ENCODE results near the gene UBA52.
"Not testable (repeated sequence)": the region's sequence is repeated elsewhere in the genome, so short reads cannot be mapped to it uniquely, and the experiment has no call there.

UBA52 gene

GRCh38 chr19:18593367-18594095 is 21.9 kb downstream of the UBA52 start:
- no peak for DNase-seq

- peak; percentile 60 for DNase-seq
Measured at GRCh38 chr19:18594096-18594823, 22.6 kb downstream of the UBA52 start.

- DNase-seq = no peak
Measured at GRCh38 chr19:18594824-18595373, 23.2 kb downstream of the UBA52 start.

GRCh38 chr19:18595475-18595874 is 23.8 kb downstream of the UBA52 start:
- DNase-seq = no peak

- no peak for DNase-seq
Measured at GRCh38 chr19:18596752-18597157, 25.1 kb downstream of the UBA52 start.

- DNase-seq = no peak
Measured at GRCh38 chr19:18597809-18598660, 26.4 kb downstream of the UBA52 start.

- no peak for DNase-seq
Measured at GRCh38 chr19:18599485-18599884, 27.8 kb downstream of the UBA52 start.

- not testable (repeated sequence) for DNase-seq
Measured at GRCh38 chr19:18600692-18601397, 29.2 kb downstream of the UBA52 start.

GRCh38 chr19:18601875-18602274 is 30.2 kb downstream of the UBA52 start:
- DNase-seq = no peak

GRCh38 chr19:18603255-18603957 is 31.7 kb downstream of the UBA52 start:
- DNase-seq = no peak

GRCh38 chr19:18603958-18604819 is 32.5 kb downstream of the UBA52 start:
- no peak for DNase-seq

GRCh38 chr19:18604820-18605159 is 33.1 kb downstream of the UBA52 start:
- no peak for DNase-seq

- DNase-seq = no peak
Measured at GRCh38 chr19:18605196-18605545, 33.5 kb downstream of the UBA52 start.

- DNase-seq = no peak
Measured at GRCh38 chr19:18605546-18606280, 34.1 kb downstream of the UBA52 start.

- no peak for DNase-seq
Measured at GRCh38 chr19:18606281-18607225, 34.9 kb downstream of the UBA52 start, which contains the start of gene CRLF1. Gene CRLF1, minus strand, starts transcription at chr19:18606799. Its CDS starts 143 bp downstream, at chr19:18606656.

- DNase-seq = no peak
Measured at GRCh38 chr19:18607226-18608101, 35.8 kb downstream of the UBA52 start.

- no peak for DNase-seq
Measured at GRCh38 chr19:18608102-18608804, 36.6 kb downstream of the UBA52 start.

Data from stimulated activated naive CD4-positive, alpha-beta T cell treated with Interleukin-2 at 50 U/mL for 16 hours (primary cell).